HCEC 1CT (cell line): ENCODE measurements around the gene BMP10.

ENCODE experiments used
- DNase-seq: peaks from one replicate; pipeline ENCODE4 v3.0.0-alpha.2; 2017

Gene BMP10

DNA sequence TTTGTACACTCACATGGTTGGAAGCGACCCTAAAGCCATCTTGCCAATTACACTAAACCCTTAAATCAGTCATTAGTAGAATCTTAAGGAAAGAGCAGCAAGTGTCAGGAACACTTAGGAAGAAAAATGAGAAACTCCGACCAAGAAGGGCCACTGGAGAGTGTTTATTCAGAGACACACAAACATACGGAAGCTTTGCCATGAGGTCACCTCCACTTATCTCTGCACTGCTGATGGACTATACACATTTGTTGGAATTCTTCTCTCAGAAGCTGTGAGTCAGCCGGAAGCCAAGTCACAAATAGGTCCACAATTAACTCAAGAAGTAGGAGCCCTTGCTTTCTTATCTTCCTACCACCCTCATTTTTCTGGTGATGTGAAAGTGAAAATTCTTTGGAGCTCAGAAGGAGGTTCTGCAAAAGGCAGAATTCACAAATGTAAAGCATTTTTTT lies 21.6 kb downstream of the BMP10 start:
- DNase-seq, result no peak

DNA sequence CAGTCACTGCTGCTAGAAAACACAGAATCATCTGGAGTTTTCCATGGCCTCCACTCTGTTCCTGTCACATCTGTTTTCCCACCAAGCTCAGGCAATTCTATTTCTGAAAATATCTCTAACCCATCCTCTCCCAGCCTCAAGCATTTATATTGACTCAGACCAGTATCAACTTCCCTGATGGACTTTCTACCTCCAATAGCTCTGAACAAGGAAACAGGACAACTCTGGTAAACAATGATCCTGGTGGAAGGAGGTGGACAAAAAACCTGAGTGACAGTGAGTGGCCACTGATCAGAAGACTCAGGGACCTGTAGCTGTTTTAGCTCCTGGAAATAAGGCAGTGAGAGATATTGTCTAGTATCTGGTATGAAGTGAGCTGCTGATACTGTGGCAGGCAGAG lies 23.4 kb downstream of the BMP10 start:
- no peak for DNase-seq

DNA sequence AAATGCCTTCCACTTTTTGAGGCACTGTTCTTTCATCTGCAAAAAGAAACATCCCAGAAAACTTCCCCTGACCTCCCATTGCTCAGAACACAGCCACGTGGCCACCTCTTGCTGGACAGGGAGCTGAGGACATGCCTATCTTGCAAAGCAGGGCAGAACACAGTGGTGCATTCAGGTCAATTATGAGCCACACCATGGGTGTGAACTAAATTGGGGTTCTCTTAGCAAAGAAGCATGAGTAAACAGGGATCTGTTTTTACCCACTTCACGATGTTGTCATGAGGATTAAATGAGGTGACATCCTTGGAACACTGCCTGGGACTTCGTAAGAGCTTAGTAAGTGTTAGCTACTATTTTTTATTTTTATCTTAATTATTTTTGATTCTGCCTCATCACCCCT lies 25.1 kb downstream of the BMP10 start:
- no peak for DNase-seq

DNA sequence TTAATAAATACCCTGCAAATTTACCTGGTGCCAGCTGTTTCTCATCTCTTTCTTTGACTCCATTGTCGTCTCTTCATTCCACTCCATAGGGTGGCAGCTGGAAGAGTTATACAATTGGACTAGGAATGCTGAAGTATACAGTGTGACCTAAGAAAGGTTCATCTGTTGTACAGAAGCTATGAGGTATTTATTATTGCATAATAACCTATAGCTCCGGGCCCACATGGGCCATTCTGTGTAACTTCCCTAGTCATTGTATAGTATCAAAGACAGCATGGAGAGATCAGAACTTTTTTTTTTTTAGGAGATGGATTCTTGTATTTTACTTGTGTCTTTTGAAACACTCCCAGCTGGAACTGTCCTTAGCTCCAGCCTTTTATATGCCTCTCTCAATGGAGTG lies 26.2 kb downstream of the BMP10 start:
- no peak for DNase-seq

DNA sequence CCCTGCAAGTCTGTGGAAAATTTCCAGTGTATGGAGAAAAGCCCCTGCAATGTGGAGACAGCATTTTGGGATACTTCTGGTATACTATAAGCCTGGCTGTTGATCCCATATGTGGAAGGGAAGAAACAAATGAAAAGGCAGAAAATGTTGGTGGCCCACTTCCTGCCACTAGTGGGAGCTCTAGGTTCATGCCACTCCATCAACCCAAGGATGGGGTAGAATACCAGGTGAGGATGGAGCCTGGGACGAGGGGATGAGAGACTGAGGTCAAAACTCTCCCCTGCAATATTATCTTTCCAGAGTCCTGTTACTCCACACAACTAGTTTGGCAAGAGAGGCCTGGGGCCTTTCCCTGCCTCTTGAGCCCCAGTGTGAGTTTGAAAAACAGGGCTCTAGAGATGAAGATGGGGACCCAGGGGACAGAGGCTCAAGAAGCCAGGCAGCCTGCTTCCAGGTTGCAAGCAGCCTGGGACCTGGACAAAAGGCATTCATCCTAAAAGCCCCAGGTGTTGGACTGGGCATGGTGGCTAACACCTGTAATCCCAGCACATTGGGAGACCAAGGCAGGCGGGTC lies 31.9 kb downstream of the BMP10 start:
- DNase-seq, result no peak

DNA sequence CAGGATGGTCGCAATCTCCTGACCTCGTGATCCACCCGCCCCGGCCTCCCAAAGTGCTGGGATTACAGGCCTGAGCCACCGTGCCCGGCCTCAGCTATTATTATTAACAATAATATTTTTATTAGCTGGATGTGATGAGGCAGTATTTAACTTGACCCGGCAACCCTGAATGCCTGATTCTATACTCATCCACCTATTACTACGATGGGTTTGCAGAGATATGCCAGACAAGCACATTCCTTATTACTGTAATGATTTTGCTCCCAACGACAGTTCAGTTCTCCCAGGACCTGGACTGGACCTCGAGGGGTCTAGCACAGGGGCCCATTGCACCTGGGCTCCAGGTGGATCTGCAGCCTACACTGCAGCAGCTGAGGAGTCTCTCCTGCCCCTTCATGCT lies 32.6 kb downstream of the BMP10 start:
- DNase-seq, result no peak

DNA sequence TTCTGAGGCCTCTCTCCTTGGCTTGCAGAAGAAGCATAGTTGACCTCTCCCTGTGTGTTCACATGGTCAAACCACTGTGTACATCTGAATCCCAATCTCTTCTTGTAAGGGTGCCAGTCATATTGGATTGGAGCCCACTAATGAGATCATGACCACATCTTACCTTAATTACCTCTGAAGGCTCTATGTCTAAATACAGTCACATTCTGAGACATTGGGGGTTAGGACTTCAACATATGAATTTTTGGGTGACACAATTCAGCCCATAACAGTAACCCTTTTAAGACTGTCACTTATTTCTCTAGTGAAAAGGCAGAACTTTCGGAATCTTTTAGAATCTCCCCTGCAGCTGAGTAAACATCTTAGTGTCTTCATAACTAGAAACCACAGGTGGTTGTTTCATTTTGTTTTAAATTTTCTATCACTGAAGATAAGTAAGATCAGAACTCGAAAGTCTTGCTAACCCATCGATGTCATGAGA lies 33.3 kb downstream of the BMP10 start:
- no peak for DNase-seq

DNA sequence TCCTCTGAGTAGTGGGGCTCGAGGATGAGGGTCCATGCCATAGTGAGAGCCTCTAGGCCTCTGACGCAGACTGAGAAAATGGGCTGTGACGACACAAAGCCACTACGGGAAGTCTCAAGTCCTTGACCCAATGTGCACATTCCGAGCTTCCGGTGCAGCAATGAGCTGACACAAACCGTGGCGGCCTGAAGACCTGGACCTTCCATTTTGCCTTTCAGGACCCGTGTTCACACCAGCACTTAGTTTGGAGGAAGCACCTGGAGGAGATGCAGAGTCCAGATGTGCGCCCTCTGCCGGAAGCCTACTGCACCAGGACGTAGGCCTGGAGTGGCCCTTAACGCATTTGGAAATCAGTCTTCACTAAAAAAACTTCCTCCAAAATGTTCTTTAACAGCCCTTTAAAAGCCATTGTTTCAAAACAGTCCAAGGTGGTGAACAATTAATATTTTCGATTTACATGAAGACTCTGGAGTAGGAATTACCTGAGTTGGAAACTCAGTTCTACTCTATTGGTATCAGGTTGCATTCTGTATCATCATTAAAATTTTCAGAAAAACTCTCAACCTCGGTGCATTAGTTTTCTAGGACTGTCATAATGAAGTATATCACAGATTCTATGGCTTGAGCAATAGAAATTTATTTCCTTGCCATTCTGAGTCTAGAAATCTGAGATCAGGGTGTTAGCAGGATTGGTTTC lies 33.9 kb downstream of the BMP10 start:
- no peak for DNase-seq

DNA sequence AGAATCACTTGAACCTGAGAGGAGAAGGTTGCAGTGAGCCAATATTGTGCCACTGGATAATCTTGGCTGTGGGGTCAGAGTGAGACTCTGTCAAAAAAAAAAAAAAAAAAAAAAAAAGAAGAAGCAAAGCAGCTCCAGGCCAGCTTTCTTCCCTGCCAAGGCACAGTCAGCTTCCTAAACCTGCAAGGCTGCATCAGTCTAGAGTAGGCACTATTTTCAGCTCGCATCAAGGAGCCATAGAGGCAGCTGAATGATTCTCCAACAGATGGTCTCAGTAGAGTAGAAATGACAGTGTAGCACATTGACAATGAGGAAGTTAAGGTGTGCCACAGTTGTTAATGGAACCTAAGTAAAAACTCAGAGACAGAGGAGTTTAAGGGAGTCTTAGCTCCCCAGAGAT lies 35.6 kb downstream of the BMP10 start:
- no peak for DNase-seq

DNA sequence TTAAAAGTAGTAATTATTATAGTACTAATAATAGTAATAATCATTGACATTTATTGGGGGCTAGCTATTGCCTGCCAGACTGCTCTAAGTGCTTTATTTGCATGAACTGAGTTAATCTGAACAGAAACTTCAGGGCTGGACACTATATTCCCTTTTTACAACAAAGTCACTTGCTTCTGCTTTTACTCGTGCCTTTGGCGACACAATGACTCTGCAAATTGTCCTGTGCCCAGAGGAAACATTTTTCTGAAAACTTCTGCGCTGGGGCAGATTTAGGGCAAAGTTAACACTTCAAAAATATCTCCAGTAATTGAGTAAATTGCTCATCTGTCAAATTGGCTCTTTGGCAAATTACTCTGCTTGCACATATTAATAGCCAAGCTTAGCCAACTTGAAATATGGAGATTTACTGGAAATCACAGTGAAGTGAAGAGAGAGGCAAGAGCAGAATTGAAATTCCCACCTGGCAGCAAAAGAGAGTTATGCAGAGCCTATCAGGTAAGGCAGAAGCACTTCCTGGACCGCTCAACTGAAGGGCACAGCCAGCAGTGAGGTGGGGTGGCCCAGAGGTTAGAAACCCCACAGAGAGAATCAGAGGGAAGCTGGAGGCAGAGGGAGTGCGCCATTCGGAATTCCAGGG lies 36.3 kb downstream of the BMP10 start:
- no peak for DNase-seq

DNA sequence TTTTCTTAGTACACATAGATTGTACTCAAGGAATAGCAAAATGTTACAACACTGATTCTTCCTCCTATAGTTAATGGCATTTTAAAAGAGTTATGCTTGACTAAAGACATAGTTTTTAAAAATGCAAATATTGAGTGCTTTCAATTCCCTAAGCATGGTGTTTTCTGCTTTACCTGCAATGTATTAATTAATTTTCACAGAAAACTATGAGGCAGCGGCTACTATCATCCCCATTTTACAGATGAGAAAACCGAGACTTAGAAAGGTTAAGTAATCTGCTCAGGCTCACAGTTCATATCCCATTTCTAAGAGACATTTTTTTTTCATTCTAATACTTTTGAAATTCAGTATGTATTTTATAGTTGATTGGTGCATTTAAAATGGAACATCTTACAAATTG lies 38.0 kb downstream of the BMP10 start:
- DNase-seq, result no peak

DNA sequence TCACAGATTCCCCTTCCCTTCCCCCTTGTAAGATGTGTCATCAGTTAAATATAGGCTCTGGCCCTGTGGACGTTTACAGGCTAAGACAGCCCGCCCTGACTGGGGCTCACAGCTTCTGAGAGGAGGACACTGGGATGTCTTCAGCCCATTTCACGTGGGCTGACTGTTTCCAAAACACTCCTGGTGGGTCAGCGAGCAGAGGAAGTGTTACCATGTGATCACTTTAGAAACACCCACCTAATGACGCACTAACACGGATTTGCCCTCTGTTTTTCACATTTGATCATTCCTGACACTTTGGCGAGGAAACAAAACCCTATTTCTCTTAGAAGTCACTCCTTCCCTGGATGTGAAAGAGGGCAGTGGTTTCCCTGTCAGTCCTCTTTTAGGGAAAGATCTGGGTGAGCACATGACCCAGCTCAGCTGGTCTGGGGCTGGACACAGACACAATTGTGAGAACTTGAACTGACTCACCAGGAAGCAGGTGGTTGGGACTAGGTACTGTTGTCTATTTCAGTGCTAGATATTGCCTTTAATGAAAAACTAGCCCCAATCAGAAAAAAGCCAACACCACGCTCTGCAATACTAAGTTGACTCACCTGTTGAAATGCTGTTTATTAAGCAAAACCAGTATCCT lies 38.8 kb downstream of the BMP10 start:
- peak; percentile 51 for DNase-seq

DNA sequence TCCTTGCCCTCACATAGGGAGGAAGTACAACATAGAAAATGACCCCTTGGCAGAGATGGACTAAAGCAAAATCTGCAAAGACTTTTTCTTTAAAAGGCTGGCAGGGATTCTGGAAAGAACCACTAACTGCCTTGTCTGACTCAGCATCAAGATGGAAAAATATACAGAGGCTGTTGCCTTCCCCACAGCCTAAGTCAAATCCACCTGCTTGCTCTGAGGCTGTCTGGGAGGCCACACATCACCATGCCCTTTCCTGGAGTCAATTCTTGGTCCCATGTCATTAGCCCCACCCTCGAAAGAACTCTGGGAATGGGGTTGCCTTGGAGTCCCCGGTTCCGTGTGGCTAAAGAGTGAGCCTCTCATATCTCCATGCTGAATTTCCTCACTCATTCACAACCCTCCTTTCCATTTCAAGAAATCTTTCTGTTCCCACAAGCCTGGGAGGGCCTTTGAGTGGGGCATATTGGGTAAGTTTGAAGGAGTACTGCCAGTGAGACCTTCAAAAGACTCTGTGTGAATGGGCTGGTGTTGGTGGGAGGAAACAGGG lies 39.4 kb downstream of the BMP10 start:
- DNase-seq, result peak; percentile 41

DNA sequence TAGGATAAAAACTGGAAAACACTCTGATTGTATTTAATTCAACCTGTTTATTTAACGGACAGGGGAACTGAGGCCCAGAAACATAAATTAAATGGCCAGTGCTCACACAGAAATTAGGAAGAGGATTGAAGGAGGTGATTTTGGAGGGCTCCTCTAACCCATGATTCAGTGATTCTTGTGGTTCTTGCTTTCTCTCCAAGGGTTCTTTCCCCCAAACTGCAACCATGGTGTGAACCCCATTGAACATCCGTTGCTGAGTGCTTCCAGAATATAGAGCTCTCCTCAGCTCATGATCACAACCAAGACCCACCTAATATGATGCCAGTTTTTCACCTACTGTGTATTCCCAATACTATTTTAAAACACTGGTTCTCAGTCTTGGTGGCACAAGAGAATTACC lies 41.4 kb downstream of the BMP10 start:
- no peak for DNase-seq

DNA sequence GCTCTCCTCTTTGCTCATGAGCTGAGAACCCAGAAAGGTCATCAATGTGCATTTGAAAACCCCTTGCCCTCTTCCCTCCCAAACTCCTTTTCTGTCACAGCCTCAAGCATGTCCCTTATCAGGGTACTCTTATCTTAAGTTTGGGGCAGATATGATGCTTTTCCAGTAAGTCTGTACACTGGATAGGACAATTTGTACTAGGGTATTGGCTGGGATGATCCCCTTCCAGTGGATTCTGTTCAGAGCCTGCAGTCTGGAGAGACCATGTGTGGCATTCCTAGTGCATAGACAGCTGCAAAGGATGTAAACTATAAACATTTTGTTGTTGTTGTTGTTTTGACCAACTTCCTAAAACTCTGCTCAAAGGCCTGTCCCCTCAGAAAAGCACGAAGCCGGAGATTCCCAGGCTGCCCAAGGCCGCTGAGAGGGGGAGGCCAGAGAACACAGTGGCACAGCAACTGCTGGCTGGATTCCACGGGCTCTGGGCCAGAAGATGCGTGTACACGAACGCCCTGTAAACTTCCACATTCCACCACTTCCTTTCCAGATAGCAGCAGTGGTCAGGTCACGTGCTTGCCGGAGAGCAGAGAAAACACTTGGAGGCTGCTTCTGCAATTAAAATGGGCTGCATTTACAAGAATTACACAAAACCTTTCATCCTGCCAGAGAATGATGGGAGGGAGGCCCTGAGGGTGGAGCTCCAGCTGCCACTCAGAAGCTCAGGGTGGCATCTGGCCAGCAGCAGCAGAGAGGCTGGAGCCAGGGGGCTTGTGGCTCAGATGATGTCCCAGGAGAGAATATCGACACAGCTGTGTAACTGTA lies 42.1 kb downstream of the BMP10 start:
- DNase-seq, result peak; percentile 89

DNA sequence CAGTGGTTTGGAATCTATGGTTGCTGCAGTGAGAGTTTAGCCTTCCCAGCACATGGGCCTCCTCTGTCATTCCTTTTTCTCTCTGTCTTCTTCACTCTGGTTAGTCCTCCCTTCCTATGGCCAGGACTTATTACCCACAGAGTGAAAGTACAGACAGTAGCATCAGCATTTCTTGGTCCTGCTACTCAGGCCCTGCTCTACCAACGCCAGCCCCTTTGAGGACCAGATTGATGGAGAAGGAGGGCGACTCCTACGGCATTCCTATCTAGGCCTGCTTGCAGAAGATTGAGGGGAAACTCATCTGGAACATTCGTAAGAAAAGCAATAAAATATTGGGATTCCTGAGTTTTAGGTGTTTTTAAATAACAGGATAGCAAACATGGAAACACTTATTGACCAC lies 43.5 kb downstream of the BMP10 start:
- DNase-seq, result no peak

DNA sequence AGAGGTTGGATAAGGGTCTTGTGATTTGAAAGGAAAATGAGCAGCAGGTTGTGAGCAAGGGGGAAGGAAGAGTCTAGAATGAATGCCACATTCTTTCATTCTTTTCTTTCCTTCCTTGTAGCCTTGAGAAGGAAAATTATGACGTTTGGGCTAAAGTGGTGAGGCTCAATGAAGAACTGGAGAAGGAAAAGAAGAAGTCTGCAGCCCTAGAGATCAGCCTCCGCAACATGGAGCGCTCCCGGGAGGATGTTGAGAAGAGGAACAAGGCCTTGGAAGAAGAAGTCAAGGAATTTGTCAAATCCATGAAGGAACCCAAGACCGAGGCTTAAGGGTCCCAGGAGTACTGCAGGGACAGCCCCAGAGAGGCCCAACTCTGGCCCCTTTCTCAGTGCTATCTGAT lies 45.3 kb downstream of the BMP10 start:
- no peak for DNase-seq

DNA sequence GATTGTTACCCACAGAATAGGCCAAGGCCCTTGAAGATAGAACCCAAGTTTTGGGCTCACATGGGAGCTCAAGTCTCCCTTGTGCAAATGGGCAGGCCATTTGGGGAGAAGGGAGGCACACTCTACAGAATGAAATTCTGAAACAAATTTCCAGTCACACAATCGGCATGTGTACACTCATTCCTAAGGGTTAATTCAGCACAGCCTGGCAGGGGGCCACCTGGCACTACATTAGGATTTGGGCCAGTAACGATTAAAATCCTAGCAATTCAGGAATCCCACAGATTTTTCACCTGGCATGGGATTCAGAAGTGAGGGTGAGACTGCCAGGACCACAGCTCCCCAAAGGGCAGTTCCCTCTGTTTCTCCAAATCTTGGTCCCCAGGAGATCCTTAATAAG lies 46.4 kb downstream of the BMP10 start:
- DNase-seq, result peak; percentile 73

DNA sequence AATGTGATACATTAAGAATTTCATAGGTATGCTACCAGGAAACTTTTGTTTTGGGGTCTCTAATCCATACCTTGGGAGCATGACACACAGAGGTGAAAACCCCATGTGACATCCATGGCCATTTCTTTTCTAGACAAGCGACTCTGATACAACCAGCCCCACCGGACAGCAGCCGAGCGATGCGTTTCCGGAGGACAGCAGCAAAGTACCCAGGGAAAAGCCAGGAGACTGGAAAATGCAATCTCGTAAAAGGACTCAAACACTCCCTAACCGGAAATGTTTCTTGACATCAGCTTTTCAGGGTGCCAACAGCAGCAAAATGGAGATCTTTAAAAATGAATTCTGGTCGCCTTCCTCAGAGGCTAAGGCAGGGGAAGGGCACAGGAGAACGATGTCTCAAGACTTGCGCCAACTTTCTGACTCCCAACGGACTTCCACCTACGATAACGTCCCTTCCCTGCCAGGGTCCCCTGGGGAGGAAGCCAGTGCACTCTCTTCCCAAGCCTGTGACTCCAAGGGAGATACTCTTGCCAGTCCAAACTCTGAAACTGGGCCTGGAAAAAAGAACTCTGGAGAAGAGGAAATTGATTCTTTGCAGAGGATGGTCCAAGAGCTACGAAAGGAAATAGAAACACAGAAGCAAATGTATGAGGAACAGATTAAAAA lies 48.9 kb downstream of the BMP10 start:
- no peak for DNase-seq

DNA sequence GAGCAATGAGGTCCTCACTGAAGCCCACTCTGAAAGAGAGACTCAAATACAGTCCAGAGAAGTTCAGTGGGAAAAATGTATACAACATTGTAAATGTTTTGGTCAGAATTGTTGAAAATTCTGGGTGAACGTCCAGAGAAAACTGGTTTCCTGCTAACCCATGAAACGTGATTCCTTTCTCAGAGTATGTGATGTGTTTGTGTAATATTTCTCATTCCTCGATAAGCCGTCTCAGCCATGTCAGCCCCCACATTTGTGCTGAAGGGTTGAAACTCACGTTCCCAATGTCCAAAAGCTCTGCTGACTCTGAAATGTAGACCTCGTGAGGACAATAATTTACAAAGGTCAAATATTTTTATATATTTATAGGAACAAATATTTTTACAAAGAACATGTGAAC lies 51.6 kb downstream of the BMP10 start:
- DNase-seq, result no peak

DNA sequence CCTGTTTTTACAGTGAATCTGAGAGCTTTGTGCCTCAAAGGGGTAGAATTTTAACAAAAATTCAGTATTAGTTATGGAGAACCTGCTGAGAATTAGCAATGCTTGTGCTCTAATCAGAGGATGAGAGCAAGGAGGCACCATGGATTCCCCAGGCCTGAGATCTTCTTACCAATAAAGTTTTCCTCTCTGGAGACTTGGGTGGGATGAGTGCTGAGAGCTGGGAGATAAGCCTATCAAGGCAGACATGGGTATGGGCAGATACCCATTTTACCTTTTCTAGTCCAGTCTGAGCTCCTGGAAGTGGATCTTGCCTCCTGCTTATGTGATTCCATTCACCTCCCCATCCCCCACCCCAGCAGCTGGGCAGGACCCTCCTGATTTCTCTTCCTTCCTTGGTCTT lies 53.9 kb downstream of the BMP10 start:
- DNase-seq, result no peak
